Neural cell (in vitro differentiated cells): ENCODE measurements around the gene KRTAP12-1. TPM values are rescaled to one million over a fixed set of nuclear protein-coding genes. Genes with fewer than 3 reads are reported as not detected.
"Not testable (repeated sequence)": the region's sequence is repeated elsewhere in the genome, so short reads cannot be mapped to it uniquely, and the experiment has no call there.

Experiments
- H2AFZ ChIP-seq: fragments of 200-600, 300-800 bp; sonication (generic), shearing (Covaris generic); 2 replicates; pipeline ENCODE4 v1.6.0; 2014; ENCODE audit warnings: low read depth, mild to moderate bottlenecking, antibody characterized with exemption, low read length, moderate library complexity
- H3F3A ChIP-seq: fragments of 200-600 bp; shearing (Covaris generic); 2 replicates; pipeline ENCODE4 v1.6.1; 2016; ENCODE audit warnings: mild to moderate bottlenecking, moderate library complexity, mixed read lengths, antibody characterized with exemption, low read length; ENCODE audit not compliant: insufficient read depth, poor library complexity, severe bottlenecking
- H3K27ac ChIP-seq: fragments of 200-600, 300-800 bp; sonication (generic), shearing (Covaris generic); 2 replicates; pipeline ENCODE4 v1.5.1; 2014; ENCODE audit warnings: mild to moderate bottlenecking, low read length, moderate library complexity
- H3K27me3 ChIP-seq: fragments of 300-800, 200-600 bp; sonication (generic), shearing (Covaris generic); 2 replicates; pipeline ENCODE4 v1.6.0; 2014; ENCODE audit warnings: mild to moderate bottlenecking, low read depth, low read length, moderate library complexity; ENCODE audit not compliant: insufficient read depth
- H3K36me3 ChIP-seq: fragments of 300-800, 200-600 bp; sonication (generic), shearing (Covaris generic); 2 replicates; pipeline ENCODE4 v1.5.1; 2014; ENCODE audit warnings: mild to moderate bottlenecking, antibody characterized with exemption, low read length, moderate library complexity; ENCODE audit not compliant: insufficient read depth
- H3K4me2 ChIP-seq: fragments of 300-800, 200-600 bp; sonication (generic), shearing (Covaris generic); 2 replicates; pipeline ENCODE4 v1.6.0; 2014; ENCODE audit warnings: mild to moderate bottlenecking, low read length
- H3K4me3 ChIP-seq: fragments of 300-800, 200-600 bp; sonication (generic), shearing (Covaris generic); 2 replicates; pipeline ENCODE4 v1.5.1; 2014; ENCODE audit warnings: mild to moderate bottlenecking, low read length, moderate library complexity
- H3K79me2 ChIP-seq: fragments of 200-600 bp; shearing (Covaris generic); replicated peaks from 2 replicates; pipeline ENCODE4 v1.6.0; 2014; ENCODE audit warnings: mild to moderate bottlenecking, low read length, moderate library complexity; ENCODE audit not compliant: insufficient read depth
- H3K9ac ChIP-seq: fragments of 300-800, 200-600 bp; sonication (generic), shearing (Covaris generic); 2 replicates; pipeline ENCODE4 v1.6.1; 2016; ENCODE audit warnings: mild to moderate bottlenecking, low read length, mixed read lengths
- H3K9me2 ChIP-seq: fragments of 200-600 bp; shearing (Covaris generic); 2 replicates; pipeline ENCODE4 v1.6.1; 2016; ENCODE audit warnings: mild to moderate bottlenecking, low read length, mixed read lengths; ENCODE audit not compliant: insufficient read depth
- H3K9me3 ChIP-seq: fragments of 200-600, 300-800 bp; sonication (generic), shearing (Covaris generic); 2 replicates; pipeline ENCODE4 v1.6.1; 2016; ENCODE audit warnings: mild to moderate bottlenecking, mixed run types, low read length, moderate library complexity, mixed read lengths
- H4K20me1 ChIP-seq: fragments of 200-600 bp; shearing (Covaris generic); 2 replicates; pipeline ENCODE4 v1.6.1; 2016; ENCODE audit warnings: mild to moderate bottlenecking, mixed run types; ENCODE audit not compliant: insufficient read depth
- EP300 ChIP-seq: fragments of 450-650 bp; conservative IDR thresholded peaks from 2 replicates; pipeline ENCODE4 v1.6.1; 2014; ENCODE audit warnings: antibody characterized with exemption, mild to moderate bottlenecking, moderate library complexity; ENCODE audit not compliant: poor library complexity, severe bottlenecking
- EZH2 ChIP-seq: fragments of 200-600, 300-800 bp; shearing (Covaris generic), sonication (generic); IDR thresholded peaks from 2 replicates; pipeline ENCODE4 v1.6.1; 2014; ENCODE audit warnings: antibody characterized with exemption, low read length, borderline replicate concordance, mild to moderate bottlenecking; ENCODE audit not compliant: insufficient read depth, poor library complexity, severe bottlenecking
- MXI1 ChIP-seq: fragments of 450-650 bp; conservative IDR thresholded peaks from 2 replicates; pipeline ENCODE4 v1.6.1; 2014; ENCODE audit warnings: antibody characterized with exemption, mild to moderate bottlenecking; ENCODE audit not compliant: poor library complexity, severe bottlenecking
- POLR2AphosphoS5 ChIP-seq: IDR thresholded peaks from 2 replicates; pipeline ENCODE4 v1.6.1; 2012
- RAD21 ChIP-seq: fragments of 450-650 bp; conservative IDR thresholded peaks from 2 replicates; pipeline ENCODE4 v1.6.1; 2014; ENCODE audit warnings: antibody characterized with exemption, mild to moderate bottlenecking, moderate library complexity
- SMC3 ChIP-seq: fragments of 450-650 bp; conservative IDR thresholded peaks from 2 replicates; pipeline ENCODE4 v1.6.1; 2014; ENCODE audit warnings: antibody characterized with exemption, mild to moderate bottlenecking, moderate library complexity; ENCODE audit not compliant: poor library complexity
- TAF1 ChIP-seq: IDR thresholded peaks from 2 replicates; pipeline ENCODE4 v1.6.1; 2012; ENCODE audit warnings: low read depth
- polyA plus RNA-seq: library from polyadenylated mRNA; depleted of rRNA; stranded (reverse); fragments of >200 nt; gene quantifications from 2 replicates; pipeline ENCODE4 v1.2.3, GENCODE V29; 2014
- TF ChIP-seq, protein P1 (sequence below): IDR thresholded peaks from 2 replicates; pipeline ENCODE4 v1.6.1; 2012; ENCODE audit warnings: borderline replicate concordance
- TF ChIP-seq, protein P2 (sequence below): fragments of 450-650 bp; IDR thresholded peaks from 2 replicates; pipeline ENCODE4 v1.5.1; 2014; ENCODE audit warnings: antibody characterized with exemption, mild to moderate bottlenecking, moderate library complexity; ENCODE audit not compliant: poor library complexity, severe bottlenecking

The KRTAP12-1 gene
- polyA plus RNA-seq, 1 donor from 2014 or later, result not detected

DNA sequence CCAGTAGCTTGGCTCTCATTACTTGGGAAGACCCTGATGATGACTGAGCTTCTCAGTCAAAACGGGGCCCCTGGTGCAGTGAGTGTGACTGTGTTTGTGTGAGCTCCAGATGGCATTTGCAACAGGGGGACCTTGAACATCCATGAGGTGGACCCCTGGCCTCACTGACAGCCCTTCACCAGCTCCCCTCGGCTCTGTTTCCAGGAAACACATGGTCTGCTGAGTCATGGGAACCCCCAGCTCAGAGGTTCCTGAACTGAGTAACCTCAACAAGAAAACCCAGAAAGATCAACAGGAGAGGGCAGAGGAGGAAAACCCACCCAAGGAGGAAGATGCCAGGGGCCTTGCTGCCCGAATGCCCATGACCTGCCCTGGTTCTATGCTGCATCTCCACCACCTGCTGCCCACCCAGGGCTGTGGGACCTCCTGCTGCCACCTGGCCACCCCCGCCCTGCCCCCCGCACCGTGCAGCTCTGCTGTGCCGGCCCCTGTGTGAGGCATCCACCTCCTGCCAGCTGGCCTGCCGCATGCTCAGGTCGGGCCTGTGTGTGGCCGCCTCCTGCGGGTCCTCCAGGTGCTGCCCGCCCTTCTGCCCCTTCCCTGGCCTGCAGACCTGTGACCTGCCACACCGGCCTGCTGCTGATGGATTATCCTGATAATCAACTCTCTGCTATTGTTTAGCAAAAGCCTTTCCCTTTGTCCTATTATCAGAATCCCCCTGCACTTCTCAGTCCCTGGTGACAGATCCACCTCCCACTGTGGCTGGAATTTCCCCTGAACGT, 4.2 kb upstream of the KRTAP12-1 start:
- Histone ChIP-seq H3K9ac (no peak overlapping the region), H3K27ac (no peak overlapping the region), H3K9me3 (no peaks in the 10 kb centered on the region), H3K4me3 (no peak overlapping the region), H3K36me3 (no peaks in the 10 kb centered on the region), H3K4me2 (no peak overlapping the region), H3K9me2 (no peaks in the 10 kb centered on the region), H2AFZ (no peak overlapping the region), H3F3A (no peaks in the 10 kb centered on the region), H3K79me2 (no peaks in the 10 kb centered on the region), H4K20me1 (no peaks in the 10 kb centered on the region), H3K27me3 (no peaks in the 10 kb centered on the region)
- TF ChIP-seq RAD21, result no peak
- TF ChIP-seq EZH2, result no peak
- TF ChIP-seq MXI1, result no peak
- no peak for TF ChIP-seq TAF1
- TF ChIP-seq EP300, result no peak
- TF ChIP-seq, protein P1, sequence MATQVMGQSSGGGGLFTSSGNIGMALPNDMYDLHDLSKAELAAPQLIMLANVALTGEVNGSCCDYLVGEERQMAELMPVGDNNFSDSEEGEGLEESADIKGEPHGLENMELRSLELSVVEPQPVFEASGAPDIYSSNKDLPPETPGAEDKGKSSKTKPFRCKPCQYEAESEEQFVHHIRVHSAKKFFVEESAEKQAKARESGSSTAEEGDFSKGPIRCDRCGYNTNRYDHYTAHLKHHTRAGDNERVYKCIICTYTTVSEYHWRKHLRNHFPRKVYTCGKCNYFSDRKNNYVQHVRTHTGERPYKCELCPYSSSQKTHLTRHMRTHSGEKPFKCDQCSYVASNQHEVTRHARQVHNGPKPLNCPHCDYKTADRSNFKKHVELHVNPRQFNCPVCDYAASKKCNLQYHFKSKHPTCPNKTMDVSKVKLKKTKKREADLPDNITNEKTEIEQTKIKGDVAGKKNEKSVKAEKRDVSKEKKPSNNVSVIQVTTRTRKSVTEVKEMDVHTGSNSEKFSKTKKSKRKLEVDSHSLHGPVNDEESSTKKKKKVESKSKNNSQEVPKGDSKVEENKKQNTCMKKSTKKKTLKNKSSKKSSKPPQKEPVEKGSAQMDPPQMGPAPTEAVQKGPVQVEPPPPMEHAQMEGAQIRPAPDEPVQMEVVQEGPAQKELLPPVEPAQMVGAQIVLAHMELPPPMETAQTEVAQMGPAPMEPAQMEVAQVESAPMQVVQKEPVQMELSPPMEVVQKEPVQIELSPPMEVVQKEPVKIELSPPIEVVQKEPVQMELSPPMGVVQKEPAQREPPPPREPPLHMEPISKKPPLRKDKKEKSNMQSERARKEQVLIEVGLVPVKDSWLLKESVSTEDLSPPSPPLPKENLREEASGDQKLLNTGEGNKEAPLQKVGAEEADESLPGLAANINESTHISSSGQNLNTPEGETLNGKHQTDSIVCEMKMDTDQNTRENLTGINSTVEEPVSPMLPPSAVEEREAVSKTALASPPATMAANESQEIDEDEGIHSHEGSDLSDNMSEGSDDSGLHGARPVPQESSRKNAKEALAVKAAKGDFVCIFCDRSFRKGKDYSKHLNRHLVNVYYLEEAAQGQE, result no peak
- TF ChIP-seq SMC3, result no peak
- TF ChIP-seq, protein P2, sequence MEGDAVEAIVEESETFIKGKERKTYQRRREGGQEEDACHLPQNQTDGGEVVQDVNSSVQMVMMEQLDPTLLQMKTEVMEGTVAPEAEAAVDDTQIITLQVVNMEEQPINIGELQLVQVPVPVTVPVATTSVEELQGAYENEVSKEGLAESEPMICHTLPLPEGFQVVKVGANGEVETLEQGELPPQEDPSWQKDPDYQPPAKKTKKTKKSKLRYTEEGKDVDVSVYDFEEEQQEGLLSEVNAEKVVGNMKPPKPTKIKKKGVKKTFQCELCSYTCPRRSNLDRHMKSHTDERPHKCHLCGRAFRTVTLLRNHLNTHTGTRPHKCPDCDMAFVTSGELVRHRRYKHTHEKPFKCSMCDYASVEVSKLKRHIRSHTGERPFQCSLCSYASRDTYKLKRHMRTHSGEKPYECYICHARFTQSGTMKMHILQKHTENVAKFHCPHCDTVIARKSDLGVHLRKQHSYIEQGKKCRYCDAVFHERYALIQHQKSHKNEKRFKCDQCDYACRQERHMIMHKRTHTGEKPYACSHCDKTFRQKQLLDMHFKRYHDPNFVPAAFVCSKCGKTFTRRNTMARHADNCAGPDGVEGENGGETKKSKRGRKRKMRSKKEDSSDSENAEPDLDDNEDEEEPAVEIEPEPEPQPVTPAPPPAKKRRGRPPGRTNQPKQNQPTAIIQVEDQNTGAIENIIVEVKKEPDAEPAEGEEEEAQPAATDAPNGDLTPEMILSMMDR, result no peak
- TF ChIP-seq POLR2AphosphoS5, result no peak

DNA sequence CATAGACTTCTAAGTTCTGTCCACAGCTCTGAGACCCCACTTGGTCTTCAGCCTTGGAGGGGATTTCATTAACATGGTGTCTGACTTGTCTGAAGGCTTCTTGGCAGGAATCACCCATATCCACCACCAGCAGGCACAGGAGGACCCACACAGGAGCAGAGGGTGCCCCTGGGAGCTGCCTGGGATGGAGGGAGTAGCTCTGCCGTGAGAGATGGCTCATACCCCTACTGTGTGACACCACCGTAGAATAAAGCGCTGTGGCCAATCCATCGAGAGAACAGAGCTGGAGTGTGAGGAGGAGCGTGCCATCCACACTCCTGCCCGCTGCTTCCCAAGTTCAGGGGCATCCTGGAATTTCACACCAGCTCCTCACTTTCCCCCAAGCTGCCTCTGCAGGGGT, 3.1 kb upstream of the KRTAP12-1 start:
- not testable (repeated sequence) for H3K9me2 ChIP-seq, H3K4me2 ChIP-seq, H3K9ac ChIP-seq, H3F3A ChIP-seq, H3K4me3 ChIP-seq, H2AFZ ChIP-seq, H4K20me1 ChIP-seq, H3K27me3 ChIP-seq, H3K36me3 ChIP-seq, H3K9me3 ChIP-seq, H3K27ac ChIP-seq, H3K79me2 ChIP-seq
